Keratinocyte (primary cell): Measurements from ENCODE around the gene MINPP1. TPM values are rescaled to one million over a fixed set of nuclear protein-coding genes. Genes with fewer than 3 reads are reported as not detected.

Experiments used
- DNase-seq: peaks from one replicate; pipeline ENCODE4 v3.0.0-alpha.2; 2011; ENCODE audit warnings: low read depth, missing footprints, low spot score
- FAIRE-seq: peaks from 2 replicates; lab custom pipeline; 2011; peaks lifted over from hg19 to GRCh38; lab: Jason Lieb, UNC
- H2AFZ ChIP-seq: 2 replicates; pipeline ENCODE4 v1.6.0; 2012; ENCODE audit warnings: low read length, control low read depth, inconsistent platforms; ENCODE audit not compliant: control insufficient read depth
- H3K27ac ChIP-seq: 2 replicates; pipeline ENCODE4 v1.5.1; 2011; ENCODE audit warnings: low read length; ENCODE audit not compliant: control insufficient read depth, insufficient read depth
- H3K27me3 ChIP-seq: 3 replicates; pipeline ENCODE4 v1.6.0; 2011; ENCODE audit warnings: low read length; ENCODE audit not compliant: control insufficient read depth, insufficient read depth; ENCODE audit errors: extremely low read depth
- H3K36me3 ChIP-seq, 2 experiments: 2 replicates in 1 of 2; 3 replicates in 1 of 2; pipeline ENCODE4 v1.5.1; 2011; ENCODE audit warnings: low read length in 2 of 2, mild to moderate bottlenecking in 1 of 2; ENCODE audit not compliant: control insufficient read depth in 2 of 2, insufficient read depth in 2 of 2; ENCODE audit errors: extremely low read depth in 1 of 2
- H3K4me1 ChIP-seq: 3 replicates; pipeline ENCODE4 v1.5.1; 2011; ENCODE audit warnings: low read length; ENCODE audit not compliant: control insufficient read depth, insufficient read depth; ENCODE audit errors: extremely low read depth
- H3K4me2 ChIP-seq: 3 replicates; pipeline ENCODE4 v1.6.0; 2011; ENCODE audit warnings: low read depth, low read length; ENCODE audit not compliant: control insufficient read depth, insufficient read depth; ENCODE audit errors: extremely low read depth
- H3K4me3 ChIP-seq, 3 experiments: fragments of 200-600 bp in 1 of 3; sonication (generic) in 1 of 3; 2 replicates in 2 of 3; 3 replicates in 1 of 3; pipeline ENCODE4 v1.5.1; 2011 to 2016; ENCODE audit warnings: low read length in 3 of 3, mild to moderate bottlenecking in 3 of 3, control low read depth in 2 of 3, inconsistent platforms in 1 of 3, low read depth in 1 of 3, mixed read lengths in 1 of 3, mixed run types in 1 of 3, moderate library complexity in 1 of 3; ENCODE audit not compliant: control insufficient read depth in 2 of 3, insufficient read depth in 2 of 3; ENCODE audit errors: extremely low read depth in 1 of 3
- H3K79me2 ChIP-seq: 2 replicates; pipeline ENCODE4 v1.6.0; 2012; ENCODE audit warnings: low read length; ENCODE audit not compliant: control insufficient read depth, insufficient read depth
- H3K9ac ChIP-seq: 3 replicates; pipeline ENCODE4 v1.6.0; 2011; ENCODE audit warnings: low read length; ENCODE audit not compliant: control insufficient read depth, insufficient read depth; ENCODE audit errors: extremely low read depth
- H3K9me1 ChIP-seq: 3 replicates; pipeline ENCODE4 v1.6.0; 2011; ENCODE audit warnings: low read length; ENCODE audit not compliant: control insufficient read depth, insufficient read depth; ENCODE audit errors: extremely low read depth
- H3K9me3 ChIP-seq: 2 replicates; pipeline ENCODE4 v1.5.1; 2012; ENCODE audit warnings: low read depth, low read length; ENCODE audit not compliant: control insufficient read depth
- H4K20me1 ChIP-seq: 3 replicates; pipeline ENCODE4 v1.6.0; 2011; ENCODE audit warnings: low read length; ENCODE audit not compliant: control insufficient read depth, insufficient read depth; ENCODE audit errors: extremely low read depth
- EZH2 ChIP-seq: IDR thresholded peaks from one replicate; pipeline ENCODE4 v1.6.1; 2012; ENCODE audit warnings: inconsistent platforms, mild to moderate bottlenecking, low read length, moderate library complexity
- dilution Hi-C: fragments of 300-500 bp; cut with MboI; formaldehyde crosslinking; loops from one replicate; pipeline ENCODE4 v1.7.0; 2020; ENCODE audit warnings: low sequenced_read_pairs; ENCODE audit not compliant: extremely low pct_ligation_motif_present
- polyA plus RNA-seq, 5 experiments: library from polyadenylated mRNA; depleted of rRNA in 3 of 5; stranded (reverse) in 3 of 5; stranded (forward) in 1 of 5; unstranded in 1 of 5; fragments of >200 nt; gene quantifications; 1 replicate in 1 of 5; 2 replicates in 3 of 5; 3 replicates in 1 of 5; pipeline versions ENCODE4 v1.2.1 to v1.2.3, GENCODE V29; 2011 to 2012; ENCODE audit warnings: missing spikeins in 2 of 5, low read depth in 1 of 5, low replicate concordance in 1 of 5
- TF ChIP-seq, protein P1 (sequence below), 3 experiments: IDR thresholded peaks in 1 of 3; conservative IDR thresholded peaks in 1 of 3; optimal IDR thresholded peaks in 1 of 3; 2 replicates in 2 of 3; 3 replicates in 1 of 3; pipeline versions ENCODE3 to v1.5.1; 2011; ENCODE audit warnings: low read length in 3 of 3, mild to moderate bottlenecking in 3 of 3, moderate library complexity in 2 of 3, control low read depth in 1 of 3, inconsistent platforms in 1 of 3; ENCODE audit not compliant: insufficient read depth in 2 of 3; ENCODE audit errors: extremely low read depth in 1 of 3

The MINPP1 gene
- polyA plus RNA-seq, 1 donor (not counting 4 experiments of a cell fraction or from before 2014, with no cell fraction given): 17.7 TPM

GRCh38 chr10:87519582-87519981, 14.9 kb downstream of the MINPP1 start:
- TF ChIP-seq, protein P1, sequence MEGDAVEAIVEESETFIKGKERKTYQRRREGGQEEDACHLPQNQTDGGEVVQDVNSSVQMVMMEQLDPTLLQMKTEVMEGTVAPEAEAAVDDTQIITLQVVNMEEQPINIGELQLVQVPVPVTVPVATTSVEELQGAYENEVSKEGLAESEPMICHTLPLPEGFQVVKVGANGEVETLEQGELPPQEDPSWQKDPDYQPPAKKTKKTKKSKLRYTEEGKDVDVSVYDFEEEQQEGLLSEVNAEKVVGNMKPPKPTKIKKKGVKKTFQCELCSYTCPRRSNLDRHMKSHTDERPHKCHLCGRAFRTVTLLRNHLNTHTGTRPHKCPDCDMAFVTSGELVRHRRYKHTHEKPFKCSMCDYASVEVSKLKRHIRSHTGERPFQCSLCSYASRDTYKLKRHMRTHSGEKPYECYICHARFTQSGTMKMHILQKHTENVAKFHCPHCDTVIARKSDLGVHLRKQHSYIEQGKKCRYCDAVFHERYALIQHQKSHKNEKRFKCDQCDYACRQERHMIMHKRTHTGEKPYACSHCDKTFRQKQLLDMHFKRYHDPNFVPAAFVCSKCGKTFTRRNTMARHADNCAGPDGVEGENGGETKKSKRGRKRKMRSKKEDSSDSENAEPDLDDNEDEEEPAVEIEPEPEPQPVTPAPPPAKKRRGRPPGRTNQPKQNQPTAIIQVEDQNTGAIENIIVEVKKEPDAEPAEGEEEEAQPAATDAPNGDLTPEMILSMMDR (optimal IDR thresholded peaks at IDR 0.05 in 1 of 3, IDR thresholded peaks at IDR 0.05 in 1 of 3, conservative IDR thresholded peaks at IDR 0.05 in 1 of 3; ENCODE audit: extremely low read depth in 1 of 3, insufficient read depth in 2 of 3, low read length in 3 of 3): no peak
- no peak for TF ChIP-seq EZH2
- no peaks in the 10 kb centered on the region for H3K9me3 ChIP-seq
- H3K4me2 ChIP-seq: no peak overlapping the region
- DNase-seq (no peak), FAIRE-seq (no peak)
- no peaks in the 10 kb centered on the region for H3K9me1 ChIP-seq
- no peaks in the 10 kb centered on the region for H4K20me1 ChIP-seq
- no peak overlapping the region for H3K9ac ChIP-seq
- H3K4me1 ChIP-seq: no peaks in the 10 kb centered on the region
- no peaks in the 10 kb centered on the region for H3K27me3 ChIP-seq
- no peak overlapping the region for H3K27ac ChIP-seq
- H3K79me2 ChIP-seq: no peaks in the 10 kb centered on the region
- dilution Hi-C loops: no loop called here
- peaks cover 0 to 4% of the 10 kb centered on the region in 2 experiments for H3K36me3 ChIP-seq
- H2AFZ ChIP-seq: no peak overlapping the region
- no peak overlapping the region for H3K4me3 ChIP-seq

DNA sequence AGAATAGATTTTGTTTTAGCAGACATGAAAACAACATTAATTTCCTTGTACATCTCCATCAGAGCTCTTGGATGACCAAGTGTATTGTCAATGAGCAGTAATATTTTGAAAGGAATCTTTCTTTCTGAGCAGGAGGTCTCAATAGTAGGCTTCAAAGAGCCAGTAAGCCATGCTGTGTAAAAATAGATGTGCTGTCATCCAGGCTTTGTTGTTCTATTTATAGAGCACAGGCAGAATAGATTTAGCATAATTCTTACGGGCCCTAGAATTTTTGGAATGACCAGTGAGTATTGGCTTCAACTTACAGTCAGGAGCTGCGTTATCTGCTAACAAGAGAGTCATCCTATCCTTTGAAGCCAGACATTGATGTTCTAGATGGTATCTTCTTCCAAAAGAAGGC, 19.0 kb downstream of the MINPP1 start:
- Histone ChIP-seq H2AFZ (no peak overlapping the region), H3K27me3 (no peaks in the 10 kb centered on the region)
- FAIRE-seq: no peak

More for the DNA sequence above, 19.0 kb downstream of the MINPP1 start:
- Histone ChIP-seq H3K9ac (no peak overlapping the region), H3K79me2 (no peaks in the 10 kb centered on the region), H3K4me2 (no peak overlapping the region), H3K36me3 (peaks cover 3 to 9% of the 10 kb centered on the region in 2 experiments), H3K4me3 (no peak overlapping the region), H3K4me1 (no peaks in the 10 kb centered on the region), H3K27ac (no peak overlapping the region), H3K9me1 (no peaks in the 10 kb centered on the region), H4K20me1 (no peaks in the 10 kb centered on the region), H3K9me3 (no peaks in the 10 kb centered on the region)
- no peak for DNase-seq
- TF ChIP-seq, protein P1 (optimal IDR thresholded peaks at IDR 0.05 in 1 of 3, IDR thresholded peaks at IDR 0.05 in 1 of 3, conservative IDR thresholded peaks at IDR 0.05 in 1 of 3; ENCODE audit: extremely low read depth in 1 of 3, insufficient read depth in 2 of 3, low read length in 3 of 3): no peak
- no peak for TF ChIP-seq EZH2
- dilution Hi-C loops: no loop called here
